Measurements from ENCODE around the gene TRPM3. TPM values are rescaled to one million over a fixed set of nuclear protein-coding genes. Genes with fewer than 3 reads are reported as not detected.

TRPM3 gene
- total RNA-seq, 2 experiments from 2014 or later, result not detected

GRCh38 chr9:71058660-71059059 lies 62.8 kb downstream of the TRPM3 start:
- H3K4me1 Mint-ChIP-seq (ENCODE audit: low read depth), result no peaks in the 10 kb centered on the region
- no peaks in the 10 kb centered on the region for H3K27me3 Mint-ChIP-seq
- Histone ChIP-seq H3K4me1 (ENCODE audit: insufficient read depth, low read length) (no peaks in the 10 kb centered on the region), H3K36me3 (ENCODE audit: insufficient read depth, low read length) (no peaks in the 10 kb centered on the region), H3K27me3 (ENCODE audit: control insufficient read depth in 1 of 2, insufficient read depth in 2 of 2, low read length in 2 of 2) (no peaks in the 10 kb centered on the region), H3K27ac (ENCODE audit: low read depth in 1 of 2, low read length in 2 of 2) (no peak overlapping the region), H3K9me3 (ENCODE audit: control insufficient read depth in 1 of 2, insufficient read depth in 1 of 2, low read length in 2 of 2) (no peaks in the 10 kb centered on the region), H3K4me3 (ENCODE audit: low read length) (no peak overlapping the region)
- DNase-seq (no peak), ATAC-seq (ENCODE audit: poor library complexity) (no peak)
- H3K9me3 Mint-ChIP-seq, result no peaks in the 10 kb centered on the region
- CTCF ChIA-PET, result no interaction called here
- H3K36me3 Mint-ChIP-seq (ENCODE audit: low read depth), result no peaks in the 10 kb centered on the region
- intact Hi-C loops (cut with DNase I, micrococcal nuclease), result no loop called here
- no peak overlapping the region for H3K4me3 Mint-ChIP-seq
- no peak for TF ChIP-seq CTCF (IDR thresholded peaks at IDR 0.05)
- POLR2A ChIA-PET, result no interaction called here
- no peak overlapping the region for H3K27ac Mint-ChIP-seq

- Histone ChIP-seq H3K36me3 (ENCODE audit: insufficient read depth, low read length) (no peaks in the 10 kb centered on the region), H3K4me3 (ENCODE audit: low read length) (no peak overlapping the region), H3K27me3 (ENCODE audit: control insufficient read depth in 1 of 2, insufficient read depth in 2 of 2, low read length in 2 of 2) (no peaks in the 10 kb centered on the region), H3K9me3 (ENCODE audit: control insufficient read depth in 1 of 2, insufficient read depth in 1 of 2, low read length in 2 of 2) (no peaks in the 10 kb centered on the region), H3K27ac (ENCODE audit: low read depth in 1 of 2, low read length in 2 of 2) (no peak overlapping the region), H3K4me1 (ENCODE audit: insufficient read depth, low read length) (no peaks in the 10 kb centered on the region)
- ATAC-seq (ENCODE audit: poor library complexity) (no peak), DNase-seq (no peak)
- CTCF ChIA-PET, result no interaction called here
- POLR2A ChIA-PET, result no interaction called here
- no peaks in the 10 kb centered on the region for H3K4me1 Mint-ChIP-seq (ENCODE audit: low read depth)
- TF ChIP-seq CTCF (IDR thresholded peaks at IDR 0.05), result no peak
- no peaks in the 10 kb centered on the region for H3K36me3 Mint-ChIP-seq (ENCODE audit: low read depth)
- H3K27me3 Mint-ChIP-seq, result no peaks in the 10 kb centered on the region
- no peak overlapping the region for H3K27ac Mint-ChIP-seq
- H3K9me3 Mint-ChIP-seq, result no peaks in the 10 kb centered on the region
- H3K4me3 Mint-ChIP-seq, result no peak overlapping the region
- intact Hi-C loops (cut with DNase I, micrococcal nuclease), result no loop called here
Observed at GRCh38 chr9:71052287-71052686, 69.1 kb downstream of the TRPM3 start.

- ATAC-seq (ENCODE audit: poor library complexity) (no peak), DNase-seq (no peak)
- Histone ChIP-seq H3K36me3 (ENCODE audit: insufficient read depth, low read length) (no peaks in the 10 kb centered on the region), H3K4me3 (ENCODE audit: low read length) (no peak overlapping the region), H3K27ac (ENCODE audit: low read depth in 1 of 2, low read length in 2 of 2) (no peak overlapping the region), H3K4me1 (ENCODE audit: insufficient read depth, low read length) (no peaks in the 10 kb centered on the region), H3K27me3 (ENCODE audit: control insufficient read depth in 1 of 2, insufficient read depth in 2 of 2, low read length in 2 of 2) (no peaks in the 10 kb centered on the region), H3K9me3 (ENCODE audit: control insufficient read depth in 1 of 2, insufficient read depth in 1 of 2, low read length in 2 of 2) (peaks cover 0 to 4% of the 10 kb centered on the region in 2 experiments)
- CTCF ChIA-PET, result no interaction called here
- Mint-ChIP-seq H3K4me3 (no peak overlapping the region), H3K4me1 (ENCODE audit: low read depth) (no peaks in the 10 kb centered on the region), H3K36me3 (ENCODE audit: low read depth) (no peaks in the 10 kb centered on the region), H3K27ac (no peak overlapping the region), H3K9me3 (no peaks in the 10 kb centered on the region), H3K27me3 (no peaks in the 10 kb centered on the region)
- no peak for TF ChIP-seq CTCF (IDR thresholded peaks at IDR 0.05)
- POLR2A ChIA-PET, result interaction anchor here (0.6 kb wide), 1 partner anchor 18 kb away, joined by 4 read pairs; no protein-coding TSS in a partner anchor
- intact Hi-C loops (cut with DNase I, micrococcal nuclease), result no loop called here
Observed at GRCh38 chr9:71048280-71048679, 73.1 kb downstream of the TRPM3 start.

All from CD4-positive, alpha-beta T cell (primary cell).